ENCODE results near the gene PGM2.

Gene PGM2

DNA sequence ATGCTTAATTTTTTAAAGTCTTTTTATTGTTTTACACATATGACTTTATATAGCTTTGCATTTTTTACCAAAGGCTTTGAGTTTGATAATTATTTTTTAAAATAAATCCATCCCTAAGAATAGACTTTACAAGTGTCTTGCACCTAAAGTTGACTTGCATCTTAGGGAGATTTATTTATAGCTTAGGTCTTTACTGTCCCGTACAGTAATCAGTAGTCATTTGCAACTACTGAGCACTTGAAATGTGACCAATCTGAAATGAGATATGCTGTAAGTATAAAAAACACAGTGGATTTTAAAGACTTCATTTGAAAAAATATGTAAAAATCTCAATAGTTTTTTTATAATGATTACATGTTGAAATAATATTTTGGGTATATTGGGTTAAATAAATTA, 83.6 kb downstream of the PGM2 start:
- Histone ChIP-seq H3K27me3 (replicated peaks; ENCODE audit: insufficient read depth, low read length) (no peaks in the 10 kb centered on the region), H2AFZ (ENCODE audit: low read length) (no peak overlapping the region), H4K20me1 (ENCODE audit: insufficient read depth, low read length) (no peaks in the 10 kb centered on the region), H3K27ac (ENCODE audit: low read length) (no peak overlapping the region), H3K79me2 (ENCODE audit: low read length) (peaks cover 72% of the 10 kb centered on the region), H3K9me3 (replicated peaks; ENCODE audit: insufficient read depth, low read length) (no peaks in the 10 kb centered on the region), H3K9ac (ENCODE audit: low read length) (no peak overlapping the region), H3F3A (ENCODE audit: insufficient read depth, low read length) (no peaks in the 10 kb centered on the region), H3K9me2 (replicated peaks; ENCODE audit: insufficient read depth, low read length) (no peaks in the 10 kb centered on the region), H3K4me2 (ENCODE audit: low read depth, low read length) (no peak overlapping the region), H3K36me3 (replicated peaks; ENCODE audit: insufficient read depth, low read length) (no peaks in the 10 kb centered on the region), H3K4me1 (ENCODE audit: low read length) (no peaks in the 10 kb centered on the region), H3K4me3 (ENCODE audit: low read length) (no peak overlapping the region)
- no peak for TF ChIP-seq EZH2 (optimal IDR thresholded peaks at IDR 0.05; ENCODE audit: low read depth, low read length)
- TF ChIP-seq CTCF (IDR thresholded peaks at IDR 0.05; ENCODE audit: low read length) = no peak
- no peak for TF ChIP-seq EZH2phosphoT487 (IDR thresholded peaks at IDR 0.05; ENCODE audit: low read length)
- no peak for DNase-seq

Measured in MM.1S (cell line).